HG03039 (cell line): ENCODE data around the gene SEC24B.
"Not testable (repeated sequence)": the region's sequence is repeated elsewhere in the genome, so short reads cannot be mapped to it uniquely, and the experiment has no call there.

Experiments used
- ATAC-seq: cut with Tn5 transposase; IDR thresholded peaks from one replicate; pipeline ENCODE4 v1.9.1; 2021; ENCODE audit warnings: mild to moderate bottlenecking, moderate library complexity; ENCODE audit not compliant: unreplicated experiment

The SEC24B gene

DNA sequence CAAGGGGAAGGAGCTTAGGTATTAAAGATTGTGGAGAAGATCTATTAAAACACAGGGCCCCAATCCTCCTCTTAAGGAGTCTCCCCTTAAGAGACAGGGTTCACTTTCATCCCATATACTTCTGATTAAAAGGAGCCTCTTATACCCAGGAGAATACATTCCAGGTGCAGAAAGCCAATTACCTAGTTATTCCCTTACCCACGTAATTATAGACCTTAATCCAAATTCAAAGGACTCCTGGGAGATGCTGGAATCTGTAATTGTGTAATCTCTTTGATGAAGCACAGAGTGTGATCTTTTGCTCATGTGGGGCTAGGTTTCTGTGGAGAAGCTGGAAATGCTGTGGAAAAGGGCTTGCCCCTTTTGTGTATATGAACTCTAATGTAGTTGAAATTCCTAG, 1.4 kb upstream of the SEC24B start:
- no peak for ATAC-seq

DNA sequence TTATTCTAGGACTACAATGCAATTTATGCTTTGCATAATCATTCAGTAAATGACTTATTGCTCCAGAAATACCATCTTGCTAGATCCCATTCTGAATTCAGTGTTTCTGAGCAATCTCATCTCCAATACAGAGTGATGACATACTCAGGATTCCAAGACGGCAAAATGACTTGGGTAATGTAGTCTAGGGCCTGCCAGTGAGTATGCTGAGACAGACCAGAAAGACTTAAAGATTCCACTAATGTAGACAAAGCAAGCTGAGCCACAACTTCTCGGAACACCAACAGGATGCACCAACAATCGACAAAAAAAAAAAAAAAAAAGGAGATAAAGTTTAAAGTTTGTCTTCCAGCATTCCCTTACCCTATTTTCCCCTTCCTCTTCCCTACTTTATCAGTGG, 919 bp upstream of the SEC24B start:
- ATAC-seq = no peak

DNA sequence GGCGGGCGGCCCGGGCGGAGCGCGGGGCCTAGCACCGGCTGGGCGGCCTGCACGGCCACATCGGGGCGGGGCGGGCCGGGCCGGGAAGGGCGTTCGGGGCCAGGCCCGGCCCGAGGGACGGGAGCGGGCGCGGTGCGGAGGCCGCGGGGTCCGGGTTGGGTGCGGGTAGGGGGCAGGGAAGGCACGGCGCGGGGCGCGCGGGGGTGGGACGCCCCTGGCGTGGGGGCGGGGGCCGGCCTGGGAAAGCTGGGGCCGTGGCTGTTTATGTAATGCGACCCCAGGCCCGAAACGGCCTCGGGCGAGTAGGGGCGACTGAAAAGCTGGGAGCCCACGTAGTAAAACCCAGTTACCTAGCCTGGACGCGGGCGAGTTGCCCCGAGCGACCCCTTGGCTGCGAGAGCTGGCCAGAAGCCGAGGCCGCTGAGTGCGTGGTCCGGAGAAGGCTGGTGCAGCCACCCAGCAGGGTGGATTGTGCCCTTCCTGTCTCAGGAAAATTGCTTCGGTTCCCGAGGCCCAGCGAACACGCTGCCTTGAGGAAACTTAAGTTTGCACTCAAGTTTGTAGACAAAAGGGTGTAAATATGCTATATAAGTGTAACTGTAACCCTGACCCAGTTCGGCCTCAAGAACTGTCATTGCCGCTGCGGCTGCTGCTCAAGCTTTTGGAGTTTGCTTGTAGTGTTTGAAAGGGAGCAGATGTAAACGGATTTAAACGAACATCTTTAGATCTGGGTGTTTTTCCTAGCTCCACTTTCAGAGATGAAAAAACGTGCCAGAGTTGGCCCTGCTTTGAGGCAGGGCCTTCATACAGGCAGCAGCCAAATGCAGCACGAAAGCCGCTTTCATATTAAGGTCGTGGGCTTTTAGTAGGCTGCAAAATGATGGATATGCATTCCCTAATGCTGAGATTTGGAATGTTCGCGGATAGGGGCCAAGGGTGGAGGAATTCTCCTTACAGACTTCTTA, 674 bp downstream of the SEC24B start:
- peak; percentile 32 for ATAC-seq

DNA sequence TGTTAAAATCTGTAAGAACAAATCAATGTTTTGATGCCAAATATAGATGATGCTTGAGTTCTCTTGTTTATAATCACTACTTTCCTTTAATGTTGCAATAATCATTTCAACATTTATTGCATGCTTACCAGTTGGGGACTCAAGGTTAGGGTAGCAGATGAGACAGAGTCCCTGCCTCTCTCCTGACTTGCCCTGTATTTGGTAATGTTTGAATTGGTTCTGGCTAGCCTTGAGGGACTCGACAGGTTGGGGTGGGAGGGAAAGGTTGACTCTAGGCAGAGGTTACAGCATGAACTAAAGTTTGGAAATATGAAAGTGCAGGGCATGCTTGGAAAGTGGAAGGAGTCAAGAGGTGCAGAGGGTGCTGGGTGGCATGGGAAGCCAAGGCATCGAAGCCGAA, 2.0 kb downstream of the SEC24B start:
- ATAC-seq = no peak

DNA sequence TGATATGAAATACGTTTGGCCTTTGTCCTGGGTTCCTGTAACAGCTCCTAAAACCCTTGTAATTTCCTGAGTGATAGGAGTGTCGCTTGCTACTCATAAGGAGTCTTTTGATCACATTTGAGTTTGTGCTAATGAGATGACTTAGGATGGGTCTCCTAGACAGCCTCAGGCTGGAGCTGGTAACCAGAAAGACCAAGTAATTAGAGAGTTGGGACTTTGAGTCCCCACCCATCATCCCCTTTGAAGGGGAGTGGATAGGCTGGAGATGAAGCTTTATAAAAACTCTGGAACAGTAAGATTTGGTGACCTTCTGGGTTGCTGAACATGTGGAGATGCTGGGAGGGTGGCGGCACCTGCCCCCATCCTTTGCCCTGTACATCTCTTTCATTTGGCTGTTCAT, 2.9 kb downstream of the SEC24B start:
- ATAC-seq = no peak

DNA sequence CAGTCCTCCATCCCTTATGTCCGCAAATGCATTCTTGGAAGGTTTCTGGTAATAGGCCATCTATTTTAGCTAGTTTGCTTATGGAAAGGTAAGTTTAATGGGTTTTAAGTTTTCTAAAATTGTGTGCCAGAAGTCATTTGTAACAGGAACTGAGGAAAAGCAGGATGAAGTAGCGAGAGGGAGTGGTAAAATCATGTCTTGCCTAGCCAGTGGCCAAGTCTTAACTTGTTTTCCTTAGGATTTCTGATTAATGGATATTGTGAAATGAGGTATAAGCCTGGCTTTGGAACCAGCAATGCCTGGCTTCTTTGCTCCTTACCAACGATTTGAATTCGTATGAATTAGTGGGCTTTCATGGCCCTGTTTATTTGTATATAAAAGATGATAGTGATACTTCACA, 7.3 kb downstream of the SEC24B start:
- ATAC-seq = no peak

DNA sequence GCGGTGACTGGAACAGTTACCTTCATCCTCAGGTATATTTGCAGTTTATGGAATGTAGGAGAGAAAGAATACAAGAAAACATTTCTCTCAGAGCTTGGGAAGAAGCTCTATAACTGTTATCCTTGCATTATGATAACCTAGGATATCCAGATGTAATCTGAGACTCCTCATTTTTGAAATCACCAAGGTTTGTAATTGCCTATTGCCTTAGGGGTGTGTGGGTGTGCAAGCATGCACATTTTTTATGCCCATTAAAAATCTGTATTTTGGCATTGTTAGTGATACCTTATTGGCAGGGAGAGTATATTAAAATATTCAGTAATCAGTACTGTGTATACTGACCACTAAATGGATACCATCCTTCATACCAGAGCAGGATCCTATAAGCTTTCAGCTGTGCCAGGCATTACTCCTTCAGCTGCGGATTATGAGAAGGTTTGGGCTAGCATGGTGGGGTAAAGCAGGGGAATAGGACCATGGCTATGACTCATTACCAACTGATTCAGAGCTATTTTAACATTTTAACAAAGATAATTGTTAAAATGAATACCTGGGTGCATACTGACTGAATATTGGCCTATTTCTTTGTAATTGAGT, 8.3 kb downstream of the SEC24B start:
- ATAC-seq = no peak

DNA sequence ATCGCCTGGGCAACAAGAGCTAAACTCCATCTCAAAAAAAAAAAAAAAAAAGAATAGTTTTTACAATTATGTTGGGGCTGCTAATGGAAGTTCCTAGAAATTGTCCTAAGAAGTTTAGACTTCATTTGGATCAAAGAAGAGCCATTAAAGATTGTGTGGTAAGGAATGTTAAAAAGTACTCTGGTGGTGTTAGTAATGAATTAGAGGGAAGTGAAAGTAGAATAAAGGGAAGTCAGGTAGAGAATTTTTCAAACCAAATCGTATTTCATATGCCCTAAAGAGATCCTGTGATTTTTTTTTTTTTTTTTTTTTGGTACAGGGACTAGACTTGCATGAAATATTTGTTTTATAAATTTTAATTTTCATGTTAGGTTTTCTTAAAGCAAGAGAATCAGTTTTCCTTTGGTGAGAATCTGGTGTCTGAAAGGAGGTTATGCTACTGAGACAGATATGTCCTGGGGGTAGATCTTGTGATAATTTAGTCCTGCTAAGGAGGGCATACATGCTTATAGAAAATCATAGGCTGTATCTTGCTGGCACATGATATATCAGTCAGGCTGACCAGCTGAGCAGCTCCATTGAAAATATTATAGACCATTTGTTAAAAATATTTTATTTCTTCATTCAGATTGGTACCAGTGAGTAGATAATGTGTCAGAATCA, 10.7 kb downstream of the SEC24B start:
- no peak for ATAC-seq

DNA sequence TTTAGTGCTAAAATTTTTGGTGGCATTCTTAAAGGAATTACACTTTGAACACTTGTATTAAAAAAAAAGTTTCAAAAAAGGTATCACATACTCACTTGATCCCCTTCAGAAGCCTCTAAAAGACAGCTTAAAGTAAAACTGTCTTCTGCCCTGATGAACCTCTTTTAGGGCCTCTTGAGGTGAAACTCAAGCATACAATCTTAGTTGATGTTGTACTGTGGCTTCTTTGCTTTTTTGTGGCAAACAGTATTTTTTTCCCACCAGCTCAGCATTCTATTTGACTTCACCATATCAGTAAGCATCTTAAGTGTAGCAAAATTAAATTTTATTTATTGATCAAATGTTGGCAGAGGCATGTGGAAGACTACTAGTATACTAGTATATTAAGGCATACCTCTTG, 13.7 kb downstream of the SEC24B start:
- no peak for ATAC-seq

DNA sequence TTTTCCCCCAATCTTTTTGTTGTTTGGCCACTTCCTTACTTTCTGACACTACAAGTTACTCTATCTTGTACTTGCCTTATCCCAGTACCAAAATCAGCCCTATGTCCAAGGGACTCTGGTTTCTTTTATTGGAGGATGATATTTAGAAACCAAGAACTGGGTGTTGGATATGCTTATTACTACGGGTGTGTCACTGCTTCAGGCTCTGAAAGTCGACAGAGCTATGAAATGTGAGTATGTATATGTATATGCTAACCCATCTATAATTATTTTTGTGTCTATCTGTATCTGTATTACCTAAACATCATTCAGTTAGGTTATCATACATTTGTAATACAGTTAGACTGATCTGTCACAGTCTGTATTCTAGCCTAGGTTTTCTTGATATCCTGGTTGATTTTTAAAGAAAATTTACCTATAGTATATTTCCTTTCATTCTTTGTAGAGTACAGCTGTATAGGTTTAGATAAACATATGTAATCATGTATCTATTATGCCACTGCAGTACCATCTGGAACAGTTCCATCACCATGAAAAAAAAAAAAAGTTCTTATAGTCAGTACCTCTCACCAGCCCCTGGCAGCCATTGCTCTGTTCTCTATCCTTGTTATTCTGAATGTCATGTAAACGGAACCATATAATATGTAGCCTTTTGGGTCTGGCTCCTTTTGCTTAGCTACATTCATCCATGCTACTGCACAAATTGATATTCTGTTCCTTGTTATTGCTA, 18.1 kb downstream of the SEC24B start:
- no peak for ATAC-seq

DNA sequence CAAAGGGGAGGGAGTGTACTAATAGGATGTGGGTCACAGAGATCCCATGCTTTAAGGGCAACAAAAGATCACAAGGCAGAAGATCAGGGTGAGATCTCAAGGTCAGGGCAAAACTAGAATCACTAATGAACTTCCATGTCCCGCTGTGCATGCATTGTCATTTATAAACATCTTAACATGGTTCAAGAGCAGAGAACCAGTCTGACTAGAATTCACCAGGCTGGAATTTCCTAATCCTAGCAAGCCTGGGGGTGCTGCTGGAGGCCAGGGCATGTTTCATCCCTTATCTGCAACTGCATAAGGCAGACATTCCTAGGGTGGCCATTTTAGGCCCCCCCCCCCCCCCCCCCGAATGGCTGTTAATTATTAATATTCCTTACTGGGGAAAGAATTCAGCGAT, 19.5 kb downstream of the SEC24B start:
- not testable (repeated sequence) for ATAC-seq

DNA sequence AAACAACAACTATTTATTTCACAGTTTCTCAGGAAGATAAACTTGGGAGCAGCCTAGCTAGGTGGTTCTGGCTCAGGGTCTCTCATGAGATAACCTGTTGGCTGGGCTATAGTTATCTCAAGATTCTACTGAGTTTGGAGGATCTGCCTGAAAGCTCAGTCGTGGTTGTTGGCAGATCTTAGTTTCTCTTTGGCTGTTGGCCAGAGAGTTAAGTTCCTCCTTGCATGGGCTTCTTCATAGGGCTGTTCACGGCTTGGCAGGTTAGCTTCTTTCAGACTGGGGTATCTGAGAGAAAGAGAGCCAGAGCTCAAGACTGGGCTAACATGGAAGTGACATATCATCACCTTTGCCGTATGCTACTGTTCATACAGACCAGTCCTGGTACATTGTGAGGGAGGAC, 28.7 kb downstream of the SEC24B start:
- no peak for ATAC-seq

DNA sequence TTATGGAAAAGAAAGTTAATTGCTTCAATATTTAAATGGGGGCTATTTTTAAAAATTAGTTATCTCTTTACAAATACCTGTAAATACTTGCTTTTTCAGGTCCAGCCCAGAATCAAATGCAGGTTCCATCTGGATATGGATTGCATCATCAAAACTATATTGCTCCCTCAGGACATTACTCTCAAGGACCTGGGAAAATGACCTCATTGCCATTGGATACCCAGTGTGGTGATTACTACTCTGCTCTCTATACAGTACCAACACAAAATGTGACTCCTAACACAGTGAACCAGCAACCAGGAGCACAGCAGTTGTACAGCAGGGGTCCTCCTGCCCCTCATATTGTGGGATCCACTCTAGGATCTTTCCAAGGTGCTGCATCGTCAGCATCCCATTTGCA, 29.2 kb downstream of the SEC24B start:
- no peak for ATAC-seq

DNA sequence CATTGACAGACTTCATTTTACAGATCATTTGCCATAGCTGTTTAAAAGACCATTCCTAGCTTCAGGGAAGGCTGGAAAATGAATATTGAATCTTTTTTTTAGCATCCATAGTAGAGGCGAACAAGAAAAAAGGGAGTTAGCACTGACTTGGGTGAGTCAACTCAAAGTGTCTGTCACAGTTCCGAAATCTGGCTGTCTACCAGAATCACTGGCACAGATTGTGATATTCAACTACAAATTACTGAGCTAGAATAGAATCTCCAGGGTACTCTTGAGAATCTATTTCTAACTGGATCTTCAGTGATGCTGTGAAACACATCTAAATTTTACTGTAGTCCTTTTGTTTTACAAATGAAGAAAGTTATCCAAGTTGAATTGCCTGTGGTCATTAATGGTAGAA, 31.5 kb downstream of the SEC24B start:
- ATAC-seq = no peak

DNA sequence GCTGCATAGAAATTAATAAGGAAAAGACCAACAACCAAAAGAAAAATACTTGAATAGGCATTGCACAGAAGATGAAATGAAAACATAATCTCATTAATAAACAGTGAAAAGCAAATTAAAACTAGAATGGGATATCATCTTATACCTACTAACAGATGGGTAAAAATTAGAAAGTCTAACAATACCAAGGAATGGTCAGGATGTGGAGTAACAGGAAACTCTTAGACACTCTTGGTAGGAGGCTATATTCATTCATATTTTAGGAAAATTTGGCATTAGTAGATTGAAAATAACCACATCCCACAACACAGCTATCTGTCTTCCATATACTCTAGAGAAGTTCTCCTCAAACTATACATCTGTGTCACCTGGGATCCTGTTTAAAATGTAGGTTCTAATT, 36.3 kb downstream of the SEC24B start:
- no peak for ATAC-seq

DNA sequence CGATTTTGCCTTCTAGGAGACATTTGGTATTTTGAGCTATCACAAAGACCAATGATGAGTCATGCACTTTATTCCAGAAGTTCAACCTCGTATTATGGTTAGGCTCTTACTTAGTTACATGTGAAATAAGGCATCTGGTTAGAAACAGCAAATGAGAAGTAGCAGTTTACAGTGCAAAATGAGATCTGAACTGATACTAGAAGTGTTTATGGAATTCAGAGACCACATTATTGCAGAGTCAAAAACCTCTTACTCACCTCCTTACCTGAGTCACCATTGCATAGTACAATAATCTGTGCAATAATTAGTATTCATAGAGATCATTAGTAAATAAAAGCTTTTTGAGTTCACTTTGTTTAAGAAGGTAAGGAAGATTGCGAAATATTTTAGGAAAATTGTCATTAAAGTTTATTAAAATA, 38.7 kb downstream of the SEC24B start:
- no peak for ATAC-seq

DNA sequence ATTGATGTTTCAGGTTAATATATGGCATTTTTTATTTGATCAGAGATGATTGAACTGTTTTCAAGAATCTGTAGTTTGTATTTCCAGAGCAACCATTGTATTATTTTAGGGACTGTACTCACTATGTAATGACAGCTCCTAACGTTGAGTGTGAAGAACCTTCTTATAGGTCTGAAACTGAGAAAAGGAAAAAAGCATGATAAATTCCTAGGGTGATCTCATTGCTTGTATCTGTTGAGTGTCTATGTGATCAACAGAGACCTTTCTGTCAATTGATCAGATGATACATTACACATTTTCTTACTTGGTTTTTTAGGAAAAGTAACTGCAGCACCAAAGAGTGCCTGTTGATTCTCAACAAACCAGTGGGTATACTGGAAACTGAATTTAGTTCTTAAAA, 40.2 kb downstream of the SEC24B start:
- ATAC-seq = no peak

DNA sequence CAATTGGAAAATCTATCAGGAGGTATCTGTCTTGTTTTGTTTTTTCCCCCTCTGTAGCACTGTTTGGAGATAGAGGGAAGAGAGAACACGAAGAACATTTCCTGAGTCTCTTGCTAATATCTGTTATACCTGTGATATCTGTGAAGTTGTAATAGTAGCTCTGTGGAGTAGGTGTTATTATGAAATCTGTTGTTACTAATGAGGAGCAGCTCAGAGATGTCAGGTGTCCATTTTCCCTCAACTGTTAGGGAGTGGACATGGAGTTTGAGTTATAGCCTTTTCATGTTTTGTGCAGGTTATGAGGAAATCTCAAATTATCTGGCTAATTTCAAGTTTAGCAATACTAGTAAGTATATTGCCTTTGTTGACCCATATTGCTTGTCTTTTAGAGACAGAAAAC, 52.4 kb downstream of the SEC24B start:
- no peak for ATAC-seq

DNA sequence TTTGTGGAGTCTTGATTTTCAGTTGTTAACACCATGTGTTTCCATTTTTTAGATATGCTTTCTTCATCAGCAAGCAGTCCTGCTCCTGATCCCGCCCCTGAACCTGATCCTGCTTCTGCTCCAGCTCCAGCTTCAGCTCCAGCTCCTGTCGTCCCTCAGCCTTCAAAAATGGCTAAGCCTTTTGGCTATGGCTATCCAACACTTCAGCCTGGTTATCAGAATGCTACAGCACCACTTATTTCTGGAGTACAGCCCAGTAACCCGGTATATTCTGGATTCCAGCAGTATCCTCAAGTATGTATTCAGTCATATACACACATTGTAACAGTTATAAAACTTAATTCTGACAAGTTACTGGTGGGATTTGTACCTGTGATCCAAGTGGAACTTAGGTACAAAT, 60.9 kb downstream of the SEC24B start:
- ATAC-seq = no peak

DNA sequence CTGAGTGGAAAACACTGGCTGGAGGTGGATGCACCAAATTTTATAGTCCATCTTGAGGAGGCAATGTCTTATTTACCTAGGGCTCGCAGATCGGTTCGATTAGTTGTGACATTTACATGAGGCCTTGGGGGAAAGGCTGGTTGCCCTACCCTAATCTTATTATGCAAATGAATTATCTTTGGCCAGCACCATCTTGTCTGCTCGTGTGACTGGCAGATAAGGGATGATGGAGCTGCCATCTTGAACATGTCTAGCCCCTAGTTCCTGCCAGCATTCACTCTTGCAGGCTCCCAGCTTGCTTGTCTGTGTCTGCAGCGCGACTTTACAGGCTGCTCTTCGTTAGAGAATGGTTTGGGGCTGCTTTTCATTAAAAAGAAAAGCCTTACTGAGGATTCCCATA, 61.9 kb downstream of the SEC24B start:
- no peak for ATAC-seq

DNA sequence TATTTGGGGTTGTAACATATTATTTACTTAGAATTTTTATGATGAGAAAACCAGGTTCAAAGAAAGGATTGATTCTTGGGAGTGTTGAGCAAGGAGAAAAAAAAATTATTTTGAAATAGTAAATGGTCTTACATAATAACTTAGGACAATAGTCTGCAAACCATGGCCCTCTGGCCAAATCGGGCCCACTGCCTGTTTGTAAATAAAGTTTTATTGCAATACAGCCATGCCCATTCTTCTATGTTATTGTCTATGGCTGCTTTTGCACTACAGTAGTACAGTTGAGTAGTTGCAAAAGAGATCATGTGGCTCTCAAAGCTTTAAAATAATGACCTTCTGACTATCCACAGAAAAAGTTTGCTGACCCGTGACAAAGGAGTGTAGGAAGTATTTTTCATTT, 63.3 kb downstream of the SEC24B start:
- ATAC-seq = no peak
